ENCODE results near the gene CREB3L2. TPM values are rescaled to one million over a fixed set of nuclear protein-coding genes. Genes with fewer than 3 reads are reported as not detected.
A peak's percentile ranks its signal among the peaks of the same experiment; 100 is the strongest.

CREB3L2 gene
- total and polyA plus RNA-seq, 12 donors, result 11.4 to 169 (median 63.1) TPM

DNA sequence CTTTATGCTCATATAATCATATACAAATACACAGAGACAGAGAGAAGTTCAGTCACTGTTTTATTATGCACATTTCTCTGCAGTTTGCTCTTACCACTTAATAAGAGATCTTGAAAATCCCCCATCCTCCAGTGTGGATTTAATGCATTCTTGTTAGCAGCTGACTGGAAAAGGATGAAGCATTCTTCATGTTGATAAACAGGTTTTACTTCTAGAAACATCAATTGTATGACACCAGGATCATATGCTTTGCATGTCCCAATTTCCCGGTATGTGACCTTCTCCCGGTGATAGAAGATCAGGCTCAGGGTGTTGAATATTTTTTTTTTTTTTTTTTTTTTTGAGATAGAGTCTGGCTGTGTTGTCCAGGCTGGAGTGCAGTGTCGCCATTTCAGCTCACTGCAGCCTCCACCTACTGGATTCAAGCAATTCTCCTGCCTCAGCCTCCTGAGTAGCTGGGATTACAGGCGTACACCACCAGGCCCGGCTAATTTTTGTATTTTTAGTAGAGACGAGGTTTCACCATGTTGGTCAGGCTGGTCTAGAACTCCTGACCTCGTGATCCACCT, 6.2 kb upstream of the CREB3L2 start:
- intact Hi-C loops (cut with DNase I), result loop anchor here (2.0 to 10.0 kb wide), 4 partner anchors 105 to 356 kb away; no protein-coding TSS in a partner anchor
- peak overlapping the region in 1 of 5 donors; percentile 7 for H3K27ac ChIP-seq

DNA sequence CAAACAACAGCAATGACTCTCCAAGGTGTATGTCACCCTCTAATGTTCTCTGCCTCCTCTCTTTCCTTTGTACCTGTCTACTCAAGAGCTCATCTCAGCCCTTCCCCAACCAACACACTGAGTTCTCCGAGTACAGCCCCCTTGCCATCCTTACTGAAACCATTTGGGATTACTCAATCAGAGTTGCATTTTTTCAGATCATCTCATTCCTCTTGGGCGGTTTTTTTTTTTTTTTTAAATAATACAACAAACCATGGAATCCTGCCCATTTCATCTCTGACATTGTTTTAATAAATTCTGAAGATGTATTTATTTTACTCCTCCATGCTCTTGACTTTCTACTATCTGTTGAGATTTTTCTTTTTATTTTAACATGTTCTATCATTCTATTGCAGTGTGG, 4.2 kb upstream of the CREB3L2 start:
- H3K36me3 ChIP-seq (replicated peaks in 1 of 2), result no peaks in the 10 kb centered on the region

More for the DNA sequence above, 6.2 kb upstream of the CREB3L2 start:
- Histone ChIP-seq H3K4me1 (replicated peaks in 1 of 2) (no peaks in the 10 kb centered on the region), H3K9me3 (replicated peaks in 1 of 3) (no peaks in the 10 kb centered on the region), H3K27me3 (no peaks in the 10 kb centered on the region), H3K4me3 (no peak overlapping the region), H3K36me3 (replicated peaks in 1 of 2) (no peaks in the 10 kb centered on the region)
- WGBS, 4 donors, result 82 to 84% (median 83%) methylated on average over 7 of the region's 7 CpGs
- TF ChIP-seq, protein P1, sequence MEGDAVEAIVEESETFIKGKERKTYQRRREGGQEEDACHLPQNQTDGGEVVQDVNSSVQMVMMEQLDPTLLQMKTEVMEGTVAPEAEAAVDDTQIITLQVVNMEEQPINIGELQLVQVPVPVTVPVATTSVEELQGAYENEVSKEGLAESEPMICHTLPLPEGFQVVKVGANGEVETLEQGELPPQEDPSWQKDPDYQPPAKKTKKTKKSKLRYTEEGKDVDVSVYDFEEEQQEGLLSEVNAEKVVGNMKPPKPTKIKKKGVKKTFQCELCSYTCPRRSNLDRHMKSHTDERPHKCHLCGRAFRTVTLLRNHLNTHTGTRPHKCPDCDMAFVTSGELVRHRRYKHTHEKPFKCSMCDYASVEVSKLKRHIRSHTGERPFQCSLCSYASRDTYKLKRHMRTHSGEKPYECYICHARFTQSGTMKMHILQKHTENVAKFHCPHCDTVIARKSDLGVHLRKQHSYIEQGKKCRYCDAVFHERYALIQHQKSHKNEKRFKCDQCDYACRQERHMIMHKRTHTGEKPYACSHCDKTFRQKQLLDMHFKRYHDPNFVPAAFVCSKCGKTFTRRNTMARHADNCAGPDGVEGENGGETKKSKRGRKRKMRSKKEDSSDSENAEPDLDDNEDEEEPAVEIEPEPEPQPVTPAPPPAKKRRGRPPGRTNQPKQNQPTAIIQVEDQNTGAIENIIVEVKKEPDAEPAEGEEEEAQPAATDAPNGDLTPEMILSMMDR (IDR thresholded peaks at IDR 0.05), result no peak
- no peak for TF ChIP-seq POLR2A (IDR thresholded peaks at IDR 0.05)
- DNase-seq, result no peak

DNA sequence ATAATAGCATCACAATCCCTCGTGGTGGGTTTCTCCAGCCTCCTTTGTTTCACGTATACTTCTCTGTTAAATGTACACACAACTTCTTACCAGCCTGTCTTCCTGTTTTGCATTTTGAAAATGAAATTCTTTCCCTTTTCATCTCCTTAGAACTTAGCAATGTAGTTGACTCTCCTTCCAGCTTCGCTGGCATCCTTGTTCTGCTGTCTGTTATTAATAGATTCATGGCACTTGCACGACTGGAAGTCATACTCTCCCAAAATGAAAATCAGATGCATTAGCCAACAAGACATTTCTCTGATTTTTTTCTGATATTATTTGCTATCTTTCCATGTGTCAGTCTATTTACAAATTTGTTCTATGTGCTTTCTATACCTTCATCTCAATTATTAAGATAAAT, 3.0 kb upstream of the CREB3L2 start:
- no peak for TF ChIP-seq POLR2A (IDR thresholded peaks at IDR 0.05)
- TF ChIP-seq, protein P1 (IDR thresholded peaks at IDR 0.05), result no peak
- H3K4me1 ChIP-seq (replicated peaks in 1 of 2), result peaks cover 0 to 10% of the 10 kb centered on the region in 2 donors
- H3K36me3 ChIP-seq (replicated peaks in 1 of 2), result no peaks in the 10 kb centered on the region
- no peak overlapping the region for H3K4me3 ChIP-seq
- no peak overlapping the region for H3K27ac ChIP-seq
- H3K27me3 ChIP-seq, result no peaks in the 10 kb centered on the region
- DNase-seq, result no peak
- WGBS, 4 donors, result 74 to 79% (median 75%) methylated on average over 4 of the region's 4 CpGs
- H3K9me3 ChIP-seq (replicated peaks in 1 of 3), result no peaks in the 10 kb centered on the region
- intact Hi-C loops (cut with DNase I), result loop anchor here (5.0 to 10.0 kb wide), 4 partner anchors 83 to 353 kb away; no protein-coding TSS in a partner anchor

More for the DNA sequence above, 4.2 kb upstream of the CREB3L2 start:
- Histone ChIP-seq H3K27ac (no peak overlapping the region), H3K4me1 (replicated peaks in 1 of 2) (peaks cover 0 to 6% of the 10 kb centered on the region in 2 donors), H3K27me3 (no peaks in the 10 kb centered on the region), H3K9me3 (replicated peaks in 1 of 3) (no peaks in the 10 kb centered on the region), H3K4me3 (no peak overlapping the region)
- no peak for DNase-seq
- intact Hi-C loops (cut with DNase I), result loop anchor here (5.0 to 10.0 kb wide), 3 partner anchors 104 to 354 kb away; no protein-coding TSS in a partner anchor
- WGBS, 4 donors, result 73 to 83% (median 77%) methylated on average over 2 of the region's 2 CpGs
- TF ChIP-seq POLR2A (IDR thresholded peaks at IDR 0.05), result no peak
- TF ChIP-seq, protein P1 (IDR thresholded peaks at IDR 0.05), result no peak

DNA sequence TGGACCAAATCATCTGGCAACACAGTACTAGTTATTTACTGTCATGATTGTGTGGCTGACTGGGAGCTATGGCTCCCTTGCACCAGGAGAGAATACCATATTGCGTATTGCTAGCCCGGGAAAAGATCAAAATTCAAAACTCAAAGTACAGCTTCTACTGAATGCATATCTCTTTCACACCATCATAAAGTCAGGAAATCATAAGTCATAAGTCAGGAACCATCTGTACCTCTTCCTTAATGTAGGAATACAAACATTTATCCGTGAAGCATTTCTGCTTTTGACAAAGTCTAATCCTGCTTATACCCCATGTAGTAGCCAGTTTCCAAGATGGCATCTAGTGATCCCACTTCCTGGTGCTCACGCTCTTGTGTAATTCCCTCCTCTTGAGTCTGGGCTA, 2.2 kb upstream of the CREB3L2 start:
- intact Hi-C loops (cut with DNase I), result loop anchor here in 1 of 2 donors (5.0 to 10.0 kb wide), 2 partner anchors 82 to 349 kb away; no protein-coding TSS in a partner anchor
- Histone ChIP-seq H3K9me3 (replicated peaks in 1 of 3) (no peaks in the 10 kb centered on the region), H3K27ac (no peak overlapping the region), H3K27me3 (no peaks in the 10 kb centered on the region), H3K4me3 (no peak overlapping the region), H3K36me3 (replicated peaks in 1 of 2) (no peaks in the 10 kb centered on the region), H3K4me1 (replicated peaks in 1 of 2) (peaks cover 1 to 11% of the 10 kb centered on the region in 2 donors)
- TF ChIP-seq, protein P1 (IDR thresholded peaks at IDR 0.05), result no peak
- no peak for TF ChIP-seq POLR2A (IDR thresholded peaks at IDR 0.05)
- no peak for DNase-seq
- WGBS, 4 donors, result 85 to 95% (median 90%) methylated on average over 4 of the region's 4 CpGs

All from adrenal gland (tissue), 12 donors.